Stimulated activated CD8-positive, alpha-beta memory T cell treated with anti-CD3 and anti-CD28 coated beads, Interleukin-4, amount 100 ng/mL, for 1 hour (primary cell): ENCODE results near the gene ZBP1.

Experiments
- DNase-seq, 2 donors: peaks; one replicate each; pipeline ENCODE4 v3.0.0-alpha.2; 2020; ENCODE audit warnings: low read depth in 2 of 2, low spot score in 1 of 2

The ZBP1 gene

DNA sequence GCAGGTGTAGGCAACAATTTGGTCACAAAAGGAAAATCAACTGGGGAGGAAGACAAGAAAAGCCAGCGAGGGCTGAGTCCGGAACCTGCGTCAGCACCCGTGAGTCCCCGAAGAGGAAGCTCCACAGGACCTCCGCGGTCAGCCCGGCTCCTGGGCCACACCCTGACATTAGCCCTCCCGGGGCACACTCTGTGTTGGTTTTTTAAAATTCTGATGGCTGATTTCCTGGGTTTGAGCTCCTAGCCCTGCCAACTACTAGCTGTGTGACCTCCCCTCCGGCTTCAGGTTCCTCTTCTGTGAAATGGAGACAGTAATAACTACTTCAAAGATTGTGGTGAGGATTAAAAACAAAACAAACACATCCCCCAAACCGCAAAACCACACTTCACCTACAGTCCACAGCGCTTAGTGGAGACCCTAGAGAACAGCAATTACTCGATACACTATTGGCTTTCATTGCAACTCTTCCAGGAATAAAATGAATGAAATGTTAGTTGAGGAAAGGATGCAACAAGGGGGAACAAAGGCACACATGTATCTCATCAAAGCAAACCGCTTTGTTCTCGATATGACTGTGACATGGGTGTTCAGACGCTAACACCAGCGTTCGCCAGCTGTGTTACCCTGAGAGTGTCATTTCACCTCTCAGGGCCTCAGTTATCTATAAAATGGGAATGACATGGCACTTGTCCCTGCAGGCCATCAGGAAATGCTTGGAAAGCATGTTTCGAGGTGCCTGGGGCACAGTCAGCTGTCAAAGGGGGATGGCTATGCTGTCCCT is 985 bp downstream of the ZBP1 start:
- DNase-seq, result peak in 1 of 2 donors; percentile 45

DNA sequence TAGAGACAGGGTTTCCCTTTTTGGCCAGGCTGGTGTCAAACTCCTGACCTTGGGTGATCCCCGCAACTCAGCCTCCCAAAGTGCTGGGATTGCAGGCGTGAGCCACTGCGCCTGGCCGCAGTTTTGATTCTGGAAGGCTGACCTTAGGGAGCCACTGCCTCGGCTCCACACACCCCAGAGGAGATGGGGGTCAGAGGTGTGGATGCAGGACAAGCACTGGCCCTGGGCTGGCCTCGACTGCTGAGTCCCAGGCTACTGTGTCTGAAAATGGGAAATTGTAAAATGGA is 1.5 kb downstream of the ZBP1 start:
- DNase-seq, result no peak

DNA sequence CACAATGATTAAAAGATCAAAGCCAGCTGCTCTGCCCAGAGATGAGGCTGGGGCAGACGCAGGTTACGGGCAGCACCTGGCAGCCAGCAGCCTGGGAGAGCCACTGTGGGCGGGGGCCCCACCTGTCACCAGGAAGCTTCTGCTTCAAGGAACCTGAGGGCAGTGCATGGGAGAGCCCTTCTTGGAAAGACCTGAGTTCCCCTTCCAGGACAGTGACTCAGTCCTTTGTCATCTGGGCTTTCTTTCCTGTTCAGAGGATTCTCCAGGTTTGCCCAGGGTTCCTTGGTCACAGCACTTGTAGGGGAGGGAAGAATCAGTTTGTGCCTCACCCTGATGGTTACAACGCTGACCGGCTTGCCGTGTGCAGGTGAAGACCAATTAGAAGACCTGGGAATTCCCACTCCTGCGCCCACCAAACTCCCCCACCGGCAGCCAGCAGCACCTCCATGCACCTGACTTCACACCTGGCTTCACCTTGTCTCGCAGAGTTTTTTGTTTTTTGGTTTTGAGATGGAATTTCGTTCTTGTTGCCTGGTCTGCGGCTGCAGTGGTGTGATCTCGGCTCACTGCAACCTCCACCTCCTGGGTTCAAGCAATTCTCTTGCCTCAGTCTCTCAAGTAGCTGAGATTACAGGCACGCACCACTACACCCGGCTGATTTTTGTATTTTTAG is 2.0 kb downstream of the ZBP1 start:
- no peak for DNase-seq

DNA sequence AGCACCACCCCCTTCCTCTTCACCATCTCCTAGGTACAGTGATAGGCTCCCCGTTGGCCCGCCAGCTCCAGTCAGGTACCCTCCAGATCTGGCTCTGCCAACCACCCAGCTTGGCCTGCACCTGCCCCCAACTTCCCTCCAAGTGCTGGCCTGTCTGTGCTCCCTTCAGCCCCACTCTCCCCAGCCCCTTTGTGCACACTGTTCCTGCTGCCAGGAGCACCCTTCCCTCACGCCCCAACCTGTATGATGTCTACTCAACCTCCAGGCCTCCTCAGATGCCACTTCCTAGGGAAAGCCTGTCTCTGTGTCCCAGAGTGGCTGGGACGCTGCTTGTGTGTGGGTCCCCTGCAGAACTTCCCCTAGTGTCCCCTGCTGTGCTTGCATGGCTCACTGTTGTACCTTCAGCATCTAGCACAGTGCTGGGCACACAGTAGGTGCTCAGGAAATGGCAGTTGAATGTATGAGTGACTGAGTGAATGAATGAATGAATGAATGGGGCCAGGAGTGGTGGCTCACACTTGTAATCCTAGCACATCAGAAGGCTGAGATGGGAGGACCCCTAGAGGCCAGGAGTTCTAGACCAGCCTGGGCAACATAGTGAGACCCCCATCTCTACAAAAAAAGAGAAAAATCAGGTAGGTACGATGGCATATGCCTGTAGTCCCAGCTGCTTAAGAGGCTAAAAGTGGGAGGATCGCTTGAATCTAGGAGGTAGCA is 3.0 kb downstream of the ZBP1 start:
- DNase-seq, result no peak

GRCh38 chr20:57616143-57616951 is 3.9 kb downstream of the ZBP1 start:
- no peak for DNase-seq

GRCh38 chr20:57615445-57615811 is 4.8 kb downstream of the ZBP1 start:
- no peak for DNase-seq

DNA sequence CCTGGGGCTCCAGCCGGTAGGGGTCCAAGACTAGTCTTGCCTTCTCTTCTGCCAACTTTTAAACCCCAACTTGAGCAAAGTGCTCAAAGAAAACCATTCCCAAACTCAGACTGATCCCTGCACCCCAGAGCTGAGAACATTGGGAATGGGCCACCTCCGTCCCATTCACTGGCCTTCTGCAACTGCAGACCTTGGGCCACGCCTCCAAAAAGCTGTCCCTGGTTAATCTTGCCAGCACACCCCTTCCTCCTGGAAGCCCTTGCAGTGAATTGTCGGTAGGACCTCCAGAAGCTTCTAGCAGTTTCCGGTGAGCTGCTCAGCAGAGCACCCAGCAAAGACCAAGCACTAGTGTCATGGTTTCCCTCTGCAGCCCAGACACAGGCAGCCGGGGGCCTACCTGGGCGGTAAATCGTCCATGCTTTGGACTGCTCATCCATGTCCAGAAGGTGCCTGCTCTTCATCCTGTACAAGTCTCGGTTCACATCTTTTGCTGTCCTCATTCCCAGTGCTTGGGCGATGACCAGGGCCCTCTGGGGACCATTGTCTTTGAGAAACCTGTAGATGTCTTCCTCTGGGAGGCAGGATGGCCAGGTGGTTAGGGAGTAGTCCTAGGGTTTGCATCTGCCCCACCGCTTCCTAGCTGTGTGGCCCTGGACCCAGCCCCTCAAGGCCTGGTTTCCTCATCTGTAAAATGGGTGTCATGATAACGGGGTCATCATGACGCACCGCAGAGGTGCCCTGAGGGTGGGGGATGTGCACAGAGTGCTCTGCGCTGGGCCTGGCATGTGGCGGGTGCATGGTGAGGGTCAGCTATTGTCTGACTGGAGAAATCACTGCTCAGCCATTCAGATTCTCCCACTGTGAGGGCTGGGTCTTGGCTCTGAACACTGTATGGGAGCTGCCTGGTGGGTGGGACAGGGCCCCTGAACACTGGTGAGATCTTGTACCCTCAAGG is 5.5 kb downstream of the ZBP1 start:
- DNase-seq, result no peak

GRCh38 chr20:57613481-57613921 is 6.7 kb downstream of the ZBP1 start:
- DNase-seq, result no peak

DNA sequence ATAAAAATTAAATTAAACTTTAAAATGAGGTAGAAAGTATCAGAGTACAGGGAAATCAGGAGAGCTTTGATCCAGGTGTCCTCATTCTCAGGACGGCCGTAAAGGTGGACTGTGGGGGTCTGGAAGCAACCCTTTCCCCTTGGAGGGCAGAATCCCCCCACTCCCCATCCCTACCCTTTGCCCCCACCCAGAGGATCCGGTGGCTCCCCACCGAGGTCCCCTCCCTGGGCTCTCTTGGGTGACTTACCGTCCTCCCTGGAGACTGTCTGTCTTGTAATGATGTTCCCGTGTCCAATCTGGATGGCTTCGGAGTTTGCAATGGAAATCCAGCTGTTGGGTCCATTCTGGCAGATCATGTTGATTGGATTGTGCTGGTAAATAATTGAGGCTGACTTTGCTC is 7.3 kb downstream of the ZBP1 start:
- no peak for DNase-seq

DNA sequence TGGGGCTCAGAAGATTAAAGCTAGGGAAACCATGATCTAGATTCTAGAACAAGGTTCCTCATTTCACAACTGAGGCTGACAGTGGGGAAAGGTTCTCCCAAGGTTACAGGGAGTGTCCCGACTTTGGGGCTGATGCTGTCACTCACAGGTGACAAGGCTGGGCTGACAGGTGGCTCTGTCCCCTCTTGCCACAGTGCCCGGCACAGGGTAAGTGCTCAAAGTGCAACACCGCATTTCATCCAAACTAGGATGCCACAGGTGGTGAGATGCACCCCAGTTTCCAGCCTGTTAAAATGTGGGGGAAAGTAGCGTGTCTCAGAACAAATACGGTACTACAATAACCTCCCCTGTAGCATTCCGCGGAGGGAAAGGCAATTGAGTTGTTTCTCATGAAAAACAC is 7.8 kb downstream of the ZBP1 start:
- DNase-seq, result no peak

DNA sequence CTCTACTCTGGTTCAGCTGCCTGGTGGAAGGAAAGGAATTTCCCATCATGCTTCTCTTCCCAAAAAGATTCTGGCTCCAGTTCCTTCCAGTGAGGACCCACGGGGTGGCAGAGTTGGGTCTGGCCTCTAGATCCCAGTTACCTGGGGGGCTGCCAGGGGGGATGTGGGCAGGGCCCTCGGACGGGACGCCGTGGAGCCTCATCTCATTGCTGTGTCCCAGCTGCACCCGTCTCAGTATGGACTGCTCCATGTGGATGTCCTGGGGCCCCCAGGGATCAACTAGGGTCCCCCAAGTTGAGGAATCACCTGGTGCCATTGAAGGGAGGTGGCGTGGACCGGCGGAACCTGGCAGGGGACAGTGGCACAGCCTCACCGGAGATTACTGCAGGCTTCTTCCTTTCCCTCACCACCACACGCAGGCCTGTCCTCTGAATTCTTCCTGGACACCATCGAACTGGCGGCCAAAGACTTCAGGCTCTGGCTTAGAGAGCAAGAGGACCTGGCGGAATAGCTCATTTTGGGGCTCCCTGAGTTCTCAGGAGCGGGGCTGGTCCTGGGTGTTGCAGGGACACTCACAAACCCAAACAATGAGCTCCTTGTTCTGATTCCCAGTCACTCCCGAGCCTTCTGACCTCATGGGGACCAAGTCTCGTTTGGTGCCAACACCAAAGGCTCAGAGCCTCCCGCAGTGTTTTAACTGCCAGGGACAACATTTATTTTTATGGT is 8.5 kb downstream of the ZBP1 start:
- no peak for DNase-seq

- no peak for DNase-seq
These were observed 9.8 kb downstream of the ZBP1 start for GRCh38 chr20:57610261-57610952.

DNA sequence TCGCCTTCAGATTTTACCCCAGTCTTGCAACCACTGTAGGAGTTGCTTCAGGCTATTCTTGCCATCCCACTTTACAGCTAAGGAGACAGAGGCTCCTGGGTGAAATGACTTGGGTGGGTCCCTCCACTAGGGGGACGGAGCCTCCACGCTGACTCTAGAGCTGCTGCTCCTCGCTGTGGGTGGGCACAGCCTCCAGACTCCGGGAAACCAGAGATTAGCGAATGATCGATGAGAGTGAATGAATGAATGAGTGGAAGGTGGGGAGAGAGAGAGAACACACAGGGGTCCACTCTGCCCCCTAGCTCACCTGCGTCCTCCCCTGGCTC is 10.4 kb downstream of the ZBP1 start:
- no peak for DNase-seq

- no peak for DNase-seq
These were observed 11.0 kb downstream of the ZBP1 start for GRCh38 chr20:57609086-57609841.

DNA sequence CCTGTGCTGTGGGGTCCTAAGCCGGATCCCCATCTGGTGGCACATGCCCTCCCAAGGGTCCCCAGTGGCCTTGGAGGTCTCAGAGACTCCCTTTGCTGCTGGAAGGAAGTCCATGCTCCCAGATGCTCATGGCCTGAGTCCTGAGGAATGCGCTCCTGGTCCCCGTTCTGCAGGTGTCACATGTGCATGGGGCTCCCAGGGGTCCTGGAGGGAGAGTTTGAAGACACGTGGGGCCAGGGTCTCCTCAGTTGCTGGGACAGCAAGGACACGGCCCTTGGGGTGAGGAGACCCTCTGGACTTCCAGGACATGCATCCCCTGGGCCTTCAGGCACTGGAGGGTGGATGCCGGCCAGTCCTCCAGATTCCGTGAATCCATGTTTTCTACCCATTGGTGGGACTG is 11.7 kb downstream of the ZBP1 start:
- no peak for DNase-seq

DNA sequence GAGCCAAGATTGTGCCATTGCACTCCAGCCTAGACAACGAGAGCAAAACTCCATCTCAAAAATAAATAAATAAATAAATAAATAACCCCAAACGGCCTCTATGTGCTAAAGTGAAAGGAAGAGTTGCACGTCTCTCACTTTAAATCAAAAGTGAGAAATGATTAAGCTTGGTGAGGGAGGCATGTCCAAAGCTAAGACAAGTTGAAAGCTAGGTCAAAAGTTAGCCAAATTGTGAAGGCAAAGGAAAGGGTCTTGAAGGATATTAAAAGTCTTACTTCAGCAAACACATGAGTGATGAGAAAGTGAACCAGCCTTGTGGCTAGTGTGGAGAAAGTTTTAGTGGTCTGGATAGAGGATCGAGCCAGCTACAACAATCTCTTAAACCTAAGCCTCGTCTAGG is 14.3 kb downstream of the ZBP1 start:
- no peak for DNase-seq

DNA sequence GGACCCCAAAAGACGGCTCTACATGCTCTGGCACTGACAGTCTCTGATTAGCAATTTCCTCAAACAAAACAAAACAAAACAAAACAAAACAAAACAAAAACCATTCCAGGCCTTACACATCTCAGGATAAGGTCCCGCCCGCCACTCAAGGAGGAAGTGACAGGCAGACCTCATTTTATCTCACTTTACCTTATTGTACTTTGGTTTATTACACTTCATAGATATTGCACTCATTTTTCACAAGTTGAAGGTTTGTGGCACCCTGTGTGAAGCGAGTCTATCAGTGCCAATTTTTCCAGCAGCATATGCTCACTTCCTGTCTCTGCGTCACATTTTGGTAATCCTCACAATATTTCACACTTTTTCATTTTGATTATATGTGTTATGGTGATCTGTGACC is 15.2 kb downstream of the ZBP1 start:
- no peak for DNase-seq

DNA sequence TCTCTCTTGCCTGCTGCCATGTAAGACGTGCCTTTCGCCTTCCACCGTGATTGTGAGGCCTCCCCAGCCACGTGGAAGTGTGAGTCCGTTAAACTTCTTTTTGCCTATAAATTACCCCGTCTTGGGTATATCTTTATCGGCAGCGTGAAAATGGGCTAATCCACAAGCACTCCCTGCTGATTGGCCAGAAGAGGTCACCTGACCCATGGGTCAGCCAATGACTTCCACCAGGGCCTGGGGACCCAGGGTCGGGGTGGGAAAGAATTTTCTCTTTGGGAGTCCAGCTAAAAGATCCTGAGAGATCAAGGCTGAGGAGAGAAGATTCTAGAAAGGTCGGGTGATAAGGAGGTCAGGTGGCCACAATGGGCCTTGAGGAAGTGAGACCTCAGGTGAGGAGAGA is 17.1 kb downstream of the ZBP1 start:
- no peak for DNase-seq

DNA sequence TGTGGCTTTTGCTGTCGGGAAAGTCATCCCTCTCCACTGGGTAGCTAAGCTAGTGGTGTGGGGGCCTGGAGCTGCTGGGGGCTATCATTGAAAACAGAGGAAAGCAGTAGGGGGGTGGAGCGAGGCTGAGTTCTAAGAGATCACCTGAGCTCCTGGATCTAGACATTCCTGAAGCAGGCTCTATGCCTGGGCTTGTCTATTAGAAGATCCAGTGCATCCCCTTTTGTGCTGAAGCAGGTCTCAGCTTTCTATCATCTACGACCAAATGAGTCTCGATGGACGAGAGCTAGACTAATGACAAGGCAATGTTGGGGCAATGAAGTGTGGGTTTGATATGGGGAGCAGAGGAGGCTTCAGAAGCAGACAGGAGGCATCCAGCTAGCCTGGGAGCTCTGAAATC is 18.5 kb downstream of the ZBP1 start:
- no peak for DNase-seq
